Esophagus squamous epithelium (tissue), 4 donors: ENCODE measurements around the gene POU6F2.

ENCODE experiments used
- POLR2A ChIP-seq, 4 donors: fragments of 450-650 bp; IDR thresholded peaks; one replicate each; pipeline ENCODE4 v1.6.1; 2017; ENCODE audit warnings: antibody characterized with exemption in 4 of 4, mild to moderate bottlenecking in 4 of 4, moderate library complexity in 3 of 4
- TF ChIP-seq, protein P1 (sequence below), 6 experiments: fragments of 450-650 bp in 4 of 6; fragments of 200-600 bp in 2 of 6; sonication (generic) in 2 of 6; IDR thresholded peaks; one replicate each; pipeline ENCODE4 v1.5.1; 2016 to 2019; ENCODE audit warnings: antibody characterized with exemption in 6 of 6, mild to moderate bottlenecking in 4 of 6, moderate library complexity in 4 of 6

DNA sequence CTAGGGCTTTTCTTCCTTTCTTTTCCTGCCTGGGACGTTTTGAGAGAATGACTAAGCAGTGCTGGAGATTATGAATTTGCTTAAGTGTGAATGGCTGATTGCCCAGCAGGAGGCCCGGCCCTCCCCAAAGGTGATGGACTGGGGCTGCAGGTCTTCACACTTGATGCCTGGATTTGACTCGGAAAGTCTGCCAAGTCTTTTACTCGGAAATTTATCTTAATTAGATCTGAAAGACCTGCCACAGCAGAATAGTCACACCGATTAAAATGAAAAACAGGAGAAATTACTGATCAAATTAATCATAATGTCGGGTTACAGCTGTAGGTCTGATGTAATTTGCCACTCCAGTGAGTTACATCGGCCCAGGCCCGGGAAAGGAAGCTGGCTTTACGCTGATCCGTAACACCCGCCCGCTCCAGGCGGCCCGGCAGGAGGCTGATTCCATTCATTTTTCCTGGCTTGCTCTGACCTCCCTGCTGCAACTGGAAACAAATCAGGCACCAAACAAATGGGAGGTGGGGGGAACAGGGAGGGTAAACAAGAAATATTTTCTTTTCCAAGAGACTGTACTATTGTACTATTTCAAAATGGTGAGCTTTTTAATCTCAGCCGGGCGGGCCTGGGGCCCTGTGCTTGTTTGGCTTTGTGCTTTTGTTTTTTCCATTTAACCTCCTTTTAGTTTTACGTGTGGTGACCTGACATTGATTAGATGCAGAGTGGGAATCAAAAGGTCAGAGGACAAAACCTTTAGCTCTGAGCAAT is 376.1 kb downstream of the POU6F2 start:
- TF ChIP-seq, protein P1, sequence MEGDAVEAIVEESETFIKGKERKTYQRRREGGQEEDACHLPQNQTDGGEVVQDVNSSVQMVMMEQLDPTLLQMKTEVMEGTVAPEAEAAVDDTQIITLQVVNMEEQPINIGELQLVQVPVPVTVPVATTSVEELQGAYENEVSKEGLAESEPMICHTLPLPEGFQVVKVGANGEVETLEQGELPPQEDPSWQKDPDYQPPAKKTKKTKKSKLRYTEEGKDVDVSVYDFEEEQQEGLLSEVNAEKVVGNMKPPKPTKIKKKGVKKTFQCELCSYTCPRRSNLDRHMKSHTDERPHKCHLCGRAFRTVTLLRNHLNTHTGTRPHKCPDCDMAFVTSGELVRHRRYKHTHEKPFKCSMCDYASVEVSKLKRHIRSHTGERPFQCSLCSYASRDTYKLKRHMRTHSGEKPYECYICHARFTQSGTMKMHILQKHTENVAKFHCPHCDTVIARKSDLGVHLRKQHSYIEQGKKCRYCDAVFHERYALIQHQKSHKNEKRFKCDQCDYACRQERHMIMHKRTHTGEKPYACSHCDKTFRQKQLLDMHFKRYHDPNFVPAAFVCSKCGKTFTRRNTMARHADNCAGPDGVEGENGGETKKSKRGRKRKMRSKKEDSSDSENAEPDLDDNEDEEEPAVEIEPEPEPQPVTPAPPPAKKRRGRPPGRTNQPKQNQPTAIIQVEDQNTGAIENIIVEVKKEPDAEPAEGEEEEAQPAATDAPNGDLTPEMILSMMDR (IDR thresholded peaks at IDR 0.05), result peak in 1 of 6 experiments; percentile 42
- TF ChIP-seq POLR2A (IDR thresholded peaks at IDR 0.05), result no peak
